ENCODE data around the gene ROCK2.

The ROCK2 gene

DNA sequence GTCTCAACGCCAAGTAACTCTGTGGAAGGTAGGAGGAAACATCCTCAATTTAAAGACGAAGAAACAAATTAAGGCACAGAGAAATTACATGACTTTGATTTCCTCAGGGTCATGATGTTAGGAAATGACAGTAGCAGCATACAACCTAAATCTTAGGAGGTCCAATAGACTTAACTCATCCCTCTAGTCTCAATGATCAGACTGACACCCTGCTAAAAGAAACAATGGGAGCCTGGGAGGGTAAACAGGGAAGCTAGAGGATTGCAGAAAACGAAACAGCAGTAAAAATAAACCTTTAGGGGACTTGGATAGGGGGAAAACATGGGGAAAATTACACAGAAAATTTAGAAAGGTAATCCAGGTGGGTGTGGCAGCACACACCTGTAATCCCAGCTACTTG, 56.0 kb downstream of the ROCK2 start:
- no peak for TF ChIP-seq TAF1 (IDR thresholded peaks at IDR 0.05; ENCODE audit: borderline replicate concordance, insufficient read depth, low read length)
- TF ChIP-seq POLR2AphosphoS5 (IDR thresholded peaks at IDR 0.05; ENCODE audit: low read depth, low read length): no peak
- TF ChIP-seq, protein P1, sequence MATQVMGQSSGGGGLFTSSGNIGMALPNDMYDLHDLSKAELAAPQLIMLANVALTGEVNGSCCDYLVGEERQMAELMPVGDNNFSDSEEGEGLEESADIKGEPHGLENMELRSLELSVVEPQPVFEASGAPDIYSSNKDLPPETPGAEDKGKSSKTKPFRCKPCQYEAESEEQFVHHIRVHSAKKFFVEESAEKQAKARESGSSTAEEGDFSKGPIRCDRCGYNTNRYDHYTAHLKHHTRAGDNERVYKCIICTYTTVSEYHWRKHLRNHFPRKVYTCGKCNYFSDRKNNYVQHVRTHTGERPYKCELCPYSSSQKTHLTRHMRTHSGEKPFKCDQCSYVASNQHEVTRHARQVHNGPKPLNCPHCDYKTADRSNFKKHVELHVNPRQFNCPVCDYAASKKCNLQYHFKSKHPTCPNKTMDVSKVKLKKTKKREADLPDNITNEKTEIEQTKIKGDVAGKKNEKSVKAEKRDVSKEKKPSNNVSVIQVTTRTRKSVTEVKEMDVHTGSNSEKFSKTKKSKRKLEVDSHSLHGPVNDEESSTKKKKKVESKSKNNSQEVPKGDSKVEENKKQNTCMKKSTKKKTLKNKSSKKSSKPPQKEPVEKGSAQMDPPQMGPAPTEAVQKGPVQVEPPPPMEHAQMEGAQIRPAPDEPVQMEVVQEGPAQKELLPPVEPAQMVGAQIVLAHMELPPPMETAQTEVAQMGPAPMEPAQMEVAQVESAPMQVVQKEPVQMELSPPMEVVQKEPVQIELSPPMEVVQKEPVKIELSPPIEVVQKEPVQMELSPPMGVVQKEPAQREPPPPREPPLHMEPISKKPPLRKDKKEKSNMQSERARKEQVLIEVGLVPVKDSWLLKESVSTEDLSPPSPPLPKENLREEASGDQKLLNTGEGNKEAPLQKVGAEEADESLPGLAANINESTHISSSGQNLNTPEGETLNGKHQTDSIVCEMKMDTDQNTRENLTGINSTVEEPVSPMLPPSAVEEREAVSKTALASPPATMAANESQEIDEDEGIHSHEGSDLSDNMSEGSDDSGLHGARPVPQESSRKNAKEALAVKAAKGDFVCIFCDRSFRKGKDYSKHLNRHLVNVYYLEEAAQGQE (IDR thresholded peaks at IDR 0.05; ENCODE audit: insufficient read depth in 1 of 2, low read depth in 2 of 2, low read length in 2 of 2): no peak
- TF ChIP-seq SIN3A (IDR thresholded peaks at IDR 0.05; ENCODE audit: borderline replicate concordance, insufficient read depth, low read length): no peak
- no peak for TF ChIP-seq FOXP2 (optimal IDR thresholded peaks at IDR 0.05; ENCODE audit: borderline replicate concordance, extremely low read depth, extremely low read length, insufficient read depth)

DNA sequence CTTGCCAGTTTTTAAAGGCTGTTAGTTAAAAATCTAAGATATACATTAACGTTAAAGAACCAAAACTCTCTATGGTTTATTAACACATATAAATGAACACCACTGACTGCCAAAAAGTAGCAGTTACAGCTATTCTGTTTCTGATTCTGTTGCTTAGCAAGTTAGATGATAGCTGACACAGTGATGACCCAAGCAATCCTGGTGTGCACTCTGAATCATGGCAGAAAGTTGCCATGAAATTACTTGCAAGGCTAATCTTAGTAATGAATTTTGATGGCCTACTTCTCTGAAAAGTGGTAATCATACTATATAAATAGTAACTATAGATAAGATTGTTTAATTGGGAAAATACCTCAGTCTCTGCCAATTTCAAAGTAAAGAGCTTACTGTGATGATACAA, 57.7 kb downstream of the ROCK2 start:
- TF ChIP-seq FOXP2 (optimal IDR thresholded peaks at IDR 0.05; ENCODE audit: borderline replicate concordance, extremely low read depth, extremely low read length, insufficient read depth) (no peak), SIN3A (IDR thresholded peaks at IDR 0.05; ENCODE audit: borderline replicate concordance, insufficient read depth, low read length) (no peak)

DNA sequence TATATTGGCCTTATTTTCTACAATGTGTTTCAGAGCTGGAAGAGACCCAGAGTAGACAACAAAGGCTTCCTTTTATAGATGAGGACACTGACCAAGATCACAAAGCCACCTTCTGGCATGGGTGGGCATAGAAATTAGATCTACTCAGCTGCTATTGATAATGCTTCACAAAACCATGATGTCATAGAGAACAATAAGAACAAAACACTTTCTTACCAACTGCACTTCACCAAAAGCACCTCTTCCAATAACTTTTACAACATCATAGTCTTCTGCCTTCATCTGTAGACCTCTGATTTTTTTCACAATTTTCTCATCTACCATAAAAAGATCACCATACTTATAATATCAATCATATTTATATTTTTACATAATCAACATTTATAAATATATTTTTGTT, 58.1 kb downstream of the ROCK2 start:
- no peak for TF ChIP-seq FOXP2 (optimal IDR thresholded peaks at IDR 0.05; ENCODE audit: borderline replicate concordance, extremely low read depth, extremely low read length, insufficient read depth)
- TF ChIP-seq, protein P1 (IDR thresholded peaks at IDR 0.05; ENCODE audit: insufficient read depth in 1 of 2, low read depth in 2 of 2, low read length in 2 of 2): no peak
- TF ChIP-seq TAF1 (IDR thresholded peaks at IDR 0.05; ENCODE audit: borderline replicate concordance, insufficient read depth, low read length): no peak
- no peak for TF ChIP-seq POLR2AphosphoS5 (IDR thresholded peaks at IDR 0.05; ENCODE audit: low read depth, low read length)
- no peak for TF ChIP-seq SIN3A (IDR thresholded peaks at IDR 0.05; ENCODE audit: borderline replicate concordance, insufficient read depth, low read length)

DNA sequence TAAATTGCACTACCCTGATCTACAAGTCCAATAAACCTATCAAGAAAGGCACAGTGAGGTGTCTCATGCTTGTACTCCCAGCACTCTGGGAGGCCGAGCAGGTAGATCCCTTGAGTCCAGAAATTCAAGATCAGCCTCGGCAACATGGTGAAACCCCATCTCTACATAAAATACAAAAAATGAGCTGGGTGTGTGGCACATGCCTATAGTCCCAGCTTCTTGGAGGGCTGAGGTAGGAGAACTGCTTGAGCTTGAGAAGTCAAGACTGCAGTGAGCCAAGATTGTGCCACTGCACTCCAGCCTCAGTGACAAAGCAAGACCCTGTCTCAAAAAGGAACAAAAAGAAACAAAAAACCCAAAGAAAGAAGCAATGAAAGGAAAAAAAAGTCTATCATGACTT, 58.9 kb downstream of the ROCK2 start:
- TF ChIP-seq TAF1 (IDR thresholded peaks at IDR 0.05; ENCODE audit: borderline replicate concordance, insufficient read depth, low read length): no peak
- no peak for TF ChIP-seq FOXP2 (optimal IDR thresholded peaks at IDR 0.05; ENCODE audit: borderline replicate concordance, extremely low read depth, extremely low read length, insufficient read depth)
- no peak for TF ChIP-seq SIN3A (IDR thresholded peaks at IDR 0.05; ENCODE audit: borderline replicate concordance, insufficient read depth, low read length)
- TF ChIP-seq, protein P1 (IDR thresholded peaks at IDR 0.05; ENCODE audit: insufficient read depth in 1 of 2, low read depth in 2 of 2, low read length in 2 of 2): no peak
- no peak for TF ChIP-seq POLR2AphosphoS5 (IDR thresholded peaks at IDR 0.05; ENCODE audit: low read depth, low read length)

DNA sequence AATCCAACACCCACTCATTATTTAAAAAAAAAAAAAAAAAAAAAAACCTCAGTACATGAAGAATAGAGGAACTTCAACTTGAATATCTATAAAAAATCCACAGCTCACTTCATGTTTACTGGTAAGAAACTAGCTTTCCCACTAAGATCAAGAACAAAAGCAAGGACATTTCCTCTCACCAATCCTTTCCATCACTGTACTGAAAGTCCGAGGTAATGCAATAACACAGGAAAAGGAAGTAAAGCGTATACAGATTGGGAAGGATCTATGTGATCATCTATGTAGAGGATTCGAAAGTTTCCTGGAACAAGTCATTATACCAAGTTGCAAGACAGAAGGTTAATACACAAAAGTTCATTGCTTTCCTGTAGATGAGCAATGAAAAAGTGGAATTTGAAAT, 63.2 kb downstream of the ROCK2 start:
- TF ChIP-seq SIN3A (IDR thresholded peaks at IDR 0.05; ENCODE audit: borderline replicate concordance, insufficient read depth, low read length) (no peak), FOXP2 (optimal IDR thresholded peaks at IDR 0.05; ENCODE audit: borderline replicate concordance, extremely low read depth, extremely low read length, insufficient read depth) (no peak)

DNA sequence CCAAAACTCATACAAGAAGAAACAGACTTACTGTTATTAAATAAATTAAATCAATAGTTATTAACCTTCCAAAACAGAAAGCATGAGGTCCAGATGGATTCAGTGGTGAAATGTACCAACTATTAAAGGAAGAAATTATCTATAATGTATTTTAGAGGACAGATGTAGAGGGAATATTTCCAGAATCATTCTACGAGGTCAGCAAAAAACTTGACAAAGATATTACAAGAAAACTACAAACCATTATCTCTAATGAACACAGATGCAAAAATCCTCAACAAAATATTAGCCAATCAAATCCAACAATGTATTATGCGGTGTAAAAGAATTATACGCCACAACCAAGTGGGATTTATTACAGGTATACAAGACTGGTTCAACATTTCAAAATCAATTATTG, 63.7 kb downstream of the ROCK2 start:
- TF ChIP-seq FOXP2 (optimal IDR thresholded peaks at IDR 0.05; ENCODE audit: borderline replicate concordance, extremely low read depth, extremely low read length, insufficient read depth) (no peak), TAF1 (IDR thresholded peaks at IDR 0.05; ENCODE audit: borderline replicate concordance, insufficient read depth, low read length) (no peak), POLR2AphosphoS5 (IDR thresholded peaks at IDR 0.05; ENCODE audit: low read depth, low read length) (no peak), SIN3A (IDR thresholded peaks at IDR 0.05; ENCODE audit: borderline replicate concordance, insufficient read depth, low read length) (no peak)
- TF ChIP-seq, protein P1 (IDR thresholded peaks at IDR 0.05; ENCODE audit: insufficient read depth in 1 of 2, low read depth in 2 of 2, low read length in 2 of 2): no peak

Measured in PFSK-1 (cell line).